ENCODE measurements around the gene EEF1AKMT4.

The EEF1AKMT4 gene

GRCh38 chr3:184236033-184236410, 13.4 kb upstream of the EEF1AKMT4 start:
- DNase-seq = no peak

- DNase-seq = no peak
These were observed 12.8 kb upstream of the EEF1AKMT4 start for GRCh38 chr3:184236636-184237035.

GRCh38 chr3:184237211-184237610, 12.3 kb upstream of the EEF1AKMT4 start:
- no peak for DNase-seq

- no peak for DNase-seq
These were observed 11.7 kb upstream of the EEF1AKMT4 start for GRCh38 chr3:184237807-184238206.

GRCh38 chr3:184238246-184238818, 11.1 kb upstream of the EEF1AKMT4 start:
- DNase-seq = no peak

GRCh38 chr3:184239221-184239620, 10.3 kb upstream of the EEF1AKMT4 start:
- DNase-seq = no peak

GRCh38 chr3:184239708-184240107, 9.8 kb upstream of the EEF1AKMT4 start:
- no peak for DNase-seq

- DNase-seq = no peak
These were observed 8.9 kb upstream of the EEF1AKMT4 start for GRCh38 chr3:184240384-184241140.

- no peak for DNase-seq
These were observed 8.4 kb upstream of the EEF1AKMT4 start for GRCh38 chr3:184241141-184241446.

GRCh38 chr3:184241447-184242296, 7.8 kb upstream of the EEF1AKMT4 start:
- DNase-seq = no peak

GRCh38 chr3:184242297-184242685, 7.2 kb upstream of the EEF1AKMT4 start:
- DNase-seq = no peak

GRCh38 chr3:184248454-184249411, 739 bp upstream of the EEF1AKMT4 start, which contains the start of gene ALG3:
ALG3 (minus strand) TSS chr3:184248962; CDS start chr3:184248940, 22 bp downstream.
- peak; percentile 79 for DNase-seq

GRCh38 chr3:184250167-184250828, 826 bp downstream of the EEF1AKMT4 start:
- DNase-seq = peak; percentile 88

GRCh38 chr3:184255291-184256039, 6.0 kb downstream of the EEF1AKMT4 start:
- no peak for DNase-seq

- DNase-seq = no peak
These were observed 7.8 kb downstream of the EEF1AKMT4 start for GRCh38 chr3:184257083-184257915.

GRCh38 chr3:184258926-184259325, 9.5 kb downstream of the EEF1AKMT4 start:
- no peak for DNase-seq

GRCh38 chr3:184259396-184259877, 10.0 kb downstream of the EEF1AKMT4 start:
- DNase-seq = no peak

- DNase-seq = peak; percentile 20
These were observed 10.6 kb downstream of the EEF1AKMT4 start for GRCh38 chr3:184259878-184260723.

- DNase-seq = no peak
These were observed 11.3 kb downstream of the EEF1AKMT4 start for GRCh38 chr3:184260724-184261269.
